HG02852 (cell line): ENCODE data around the gene SYNDIG1L.

Experiments
- ATAC-seq: cut with Tn5 transposase; IDR thresholded peaks from one replicate; pipeline ENCODE4 v1.9.1; 2021; ENCODE audit warnings: mild to moderate bottlenecking, moderate library complexity; ENCODE audit not compliant: unreplicated experiment

Gene SYNDIG1L

GRCh38 chr14:74429991-74430390 lies 4.0 kb upstream of the SYNDIG1L start:
- no peak for ATAC-seq

GRCh38 chr14:74429221-74429691 lies 3.2 kb upstream of the SYNDIG1L start:
- no peak for ATAC-seq

GRCh38 chr14:74427651-74428050 lies 1.6 kb upstream of the SYNDIG1L start:
- no peak for ATAC-seq

- ATAC-seq = no peak
Observed at GRCh38 chr14:74425525-74426201, 347 bp downstream of the SYNDIG1L start.

GRCh38 chr14:74424606-74425005 lies 1.4 kb downstream of the SYNDIG1L start:
- ATAC-seq = no peak

- no peak for ATAC-seq
Observed at GRCh38 chr14:74423246-74423645, 2.8 kb downstream of the SYNDIG1L start.

- ATAC-seq = no peak
Observed at GRCh38 chr14:74421981-74422380, 4.0 kb downstream of the SYNDIG1L start.

- no peak for ATAC-seq
Observed at GRCh38 chr14:74419086-74419485, 6.9 kb downstream of the SYNDIG1L start.

- ATAC-seq = no peak
Observed at GRCh38 chr14:74418031-74418430, 8.0 kb downstream of the SYNDIG1L start.

- ATAC-seq = no peak
Observed at GRCh38 chr14:74417611-74418010, 8.4 kb downstream of the SYNDIG1L start.

- ATAC-seq = no peak
Observed at GRCh38 chr14:74417201-74417600, 8.8 kb downstream of the SYNDIG1L start.

- no peak for ATAC-seq
Observed at GRCh38 chr14:74415115-74415437, 10.9 kb downstream of the SYNDIG1L start.

- no peak for ATAC-seq
Observed at GRCh38 chr14:74414403-74415114, 11.5 kb downstream of the SYNDIG1L start.

GRCh38 chr14:74413627-74414026 lies 12.4 kb downstream of the SYNDIG1L start:
- ATAC-seq = no peak

- ATAC-seq = no peak
Observed at GRCh38 chr14:74412753-74413152, 13.3 kb downstream of the SYNDIG1L start.

- ATAC-seq = no peak
Observed at GRCh38 chr14:74411671-74412070, 14.3 kb downstream of the SYNDIG1L start.

- ATAC-seq = no peak
Observed at GRCh38 chr14:74409441-74409840, 16.6 kb downstream of the SYNDIG1L start.

GRCh38 chr14:74408870-74409269 lies 17.1 kb downstream of the SYNDIG1L start:
- ATAC-seq = no peak

- ATAC-seq = no peak
Observed at GRCh38 chr14:74407801-74408154, 18.2 kb downstream of the SYNDIG1L start.

- no peak for ATAC-seq
Observed at GRCh38 chr14:74407021-74407800, 18.8 kb downstream of the SYNDIG1L start.

- no peak for ATAC-seq
Observed at GRCh38 chr14:74405663-74406062, 20.3 kb downstream of the SYNDIG1L start.

GRCh38 chr14:74404435-74404834 lies 21.6 kb downstream of the SYNDIG1L start:
- ATAC-seq = no peak
